Activated naive CD4-positive, alpha-beta T cell (primary cell): ENCODE data around the gene RNF223.
"Not testable (repeated sequence)": the region's sequence is repeated elsewhere in the genome, so short reads cannot be mapped to it uniquely, and the experiment has no call there.

Experiments used
- DNase-seq, 4 experiments: peaks; one replicate each; lab custom pipeline; 2025; lab: John Stamatoyannopoulos, UW

Gene RNF223

GRCh38 chr1:1060281-1061000 lies 13.7 kb downstream of the RNF223 start:
- DNase-seq, result no peak

- DNase-seq, result peak; percentile 84 to 94 (median 86)
Measured at GRCh38 chr1:1059494-1060280, 14.4 kb downstream of the RNF223 start.

GRCh38 chr1:1058921-1059493 lies 15.1 kb downstream of the RNF223 start:
- DNase-seq, result peak in 2 of 4 experiments; percentile 51 to 64

- DNase-seq, result no peak
Measured at GRCh38 chr1:1058088-1058905, 15.8 kb downstream of the RNF223 start.

- DNase-seq, result not testable (repeated sequence)
Measured at GRCh38 chr1:1057769-1058087, 16.4 kb downstream of the RNF223 start.

GRCh38 chr1:1055841-1056736 lies 18.0 kb downstream of the RNF223 start:
- DNase-seq, result no peak

GRCh38 chr1:1054971-1055370 lies 19.1 kb downstream of the RNF223 start:
- no peak for DNase-seq

GRCh38 chr1:1054099-1054700 lies 19.9 kb downstream of the RNF223 start:
- no peak for DNase-seq

- no peak for DNase-seq
Measured at GRCh38 chr1:1053682-1054081, 20.4 kb downstream of the RNF223 start.

- DNase-seq, result no peak
Measured at GRCh38 chr1:1053022-1053421, 21.1 kb downstream of the RNF223 start.

GRCh38 chr1:1052003-1052840 lies 21.9 kb downstream of the RNF223 start:
- DNase-seq, result no peak

GRCh38 chr1:1051127-1051810 lies 22.8 kb downstream of the RNF223 start:
- DNase-seq, result no peak

GRCh38 chr1:1050577-1051052 lies 23.5 kb downstream of the RNF223 start:
- DNase-seq, result no peak

- DNase-seq, result no peak
Measured at GRCh38 chr1:1049318-1050165, 24.6 kb downstream of the RNF223 start.

GRCh38 chr1:1048765-1049164 lies 25.3 kb downstream of the RNF223 start:
- no peak for DNase-seq

- no peak for DNase-seq
Measured at GRCh38 chr1:1047963-1048362, 26.1 kb downstream of the RNF223 start.

- DNase-seq, result no peak
Measured at GRCh38 chr1:1047407-1047806, 26.7 kb downstream of the RNF223 start.

- DNase-seq, result no peak
Measured at GRCh38 chr1:1046767-1047166, 27.3 kb downstream of the RNF223 start.
